K562 (cell line): ENCODE measurements around the gene TMEM248. TPM values are rescaled to one million over a fixed set of nuclear protein-coding genes. Genes with fewer than 3 reads are reported as not detected.

Experiments used
- BRF1 ChIP-seq: IDR thresholded peaks from 3 replicates; pipeline ENCODE4 v1.6.1; 2011; ENCODE audit warnings: borderline replicate concordance, mild to moderate bottlenecking; ENCODE audit not compliant: insufficient read length; ENCODE audit errors: extremely low read depth
- CBFB ChIP-seq: sonication (generic); formaldehyde crosslinking; IDR thresholded peaks from 2 replicates; pipeline ENCODE4 v1.4.0; 2020; ENCODE audit warnings: mild to moderate bottlenecking, missing genetic modification reagents
- CBX1 ChIP-seq: sonication (generic); IDR thresholded peaks from 2 replicates; pipeline ENCODE4 v1.6.1; 2016; ENCODE audit warnings: antibody characterized with exemption, low read depth, mild to moderate bottlenecking
- GTF2B ChIP-seq: IDR thresholded peaks from 2 replicates; pipeline ENCODE4 v1.6.1; 2011; ENCODE audit not compliant: insufficient read length; ENCODE audit errors: extremely low read depth
- NCOA4 ChIP-seq: fragments of 450-650 bp; IDR thresholded peaks from 2 replicates; pipeline ENCODE4 v1.6.1; 2018; ENCODE audit warnings: mild to moderate bottlenecking; ENCODE audit not compliant: partially characterized antibody
- NFIX ChIP-seq: fragments of 250-450 bp; sonication (Bioruptor Pico); IDR thresholded peaks from 2 replicates; pipeline ENCODE4 v1.4.0; 2020; ENCODE audit warnings: low read depth, mild to moderate bottlenecking, moderate library complexity
- ZNF609 ChIP-seq: sonication (generic); formaldehyde crosslinking; IDR thresholded peaks from 2 replicates; pipeline ENCODE4 v1.8.1; 2023; ENCODE audit warnings: missing genetic modification reagents, mild to moderate bottlenecking, borderline replicate concordance
- polyA plus RNA-seq, 8 experiments: library from polyadenylated mRNA; depleted of rRNA in 4 of 8; stranded (reverse) in 5 of 8; unstranded in 3 of 8; fragments of >200 nt; fragmentation: Nextera tagmentation in 2 of 8; fragmentation: Illumina TruSeq in 1 of 8; extraction: Ambion mirVana in 2 of 8; extraction: Trizol in 1 of 8; gene quantifications; 2 replicates each; pipeline versions ENCODE4 v1.2.1 to v1.2.3, GENCODE V29; 2011 to 2014; ENCODE audit warnings: inconsistent platforms in 1 of 8, missing spikeins in 1 of 8
- total RNA-seq, 7 experiments: library from RNA; depleted of rRNA in 6 of 7; stranded (reverse); fragments of >200 nt in 6 of 7; fragmentation: Illumina TruSeq in 2 of 7; extraction: Trizol in 2 of 7; gene quantifications; 2 replicates each; pipeline versions ENCODE4 v1.2.1 to v1.2.3, GENCODE V29; 2011 to 2021; ENCODE audit warnings: low replicate concordance in 1 of 7

TMEM248 gene
- total and polyA plus RNA-seq, 9 of the 15 experiments (the other 6 are each of a cell fraction or from before 2014, with no cell fraction given), result 6.3 to 132 (median 64.4) TPM

- TF ChIP-seq ZNF609 (CRISPR knock-in tag), result peak; percentile 86; the same call in 1 of the 2 replicates
- TF ChIP-seq BRF1, result no peak
- no peak; the same call in 1 of the 2 replicates for TF ChIP-seq CBX1
- peak; percentile 97 for TF ChIP-seq CBFB (CRISPR knock-in tag)
- no peak for TF ChIP-seq NCOA4
- TF ChIP-seq NFIX (CRISPR knock-in tag), result no peak
- TF ChIP-seq GTF2B, result no peak
Observed at GRCh38 chr7:66920769-66921395, at the start of gene TMEM248 (continued).
